Bronchus fibroblast of lung (primary cell): ENCODE measurements around the gene C19orf73. TPM values are rescaled to one million over a fixed set of nuclear protein-coding genes. Genes with fewer than 3 reads are reported as not detected.

Experiments
- total RNA-seq: library from RNA; depleted of rRNA; stranded (reverse); fragments of >200 nt; gene quantifications from 2 replicates; pipeline ENCODE4 v1.2.3, GENCODE V29; 2015

Gene C19orf73
- total RNA-seq = 2.2 and 3.3 TPM in 2 replicates

GRCh38 chr19:49118565-49119410 is at the start of gene C19orf73:
TSS of gene C19orf73 (minus strand) at chr19:49119143. CDS start at chr19:49119022, 121 bp downstream.

GRCh38 chr19:49157445-49158224 is 38.7 kb upstream of the C19orf73 start, which contains the start of gene TRPM4:
TSS of gene TRPM4 (plus strand) at chr19:49157792. CDS start at chr19:49157867, 75 bp downstream.

GRCh38 chr19:49155005-49155819 is 36.3 kb upstream of the C19orf73 start, which contains the start of gene HRC:
TSS of gene HRC (minus strand) at chr19:49155396. CDS start at chr19:49155237, 159 bp downstream.

GRCh38 chr19:49119411-49120324 is 725 bp upstream of the C19orf73 start, which contains the start of gene PPFIA3:
TSS of gene PPFIA3 (plus strand) at chr19:49119544. CDS start at chr19:49127874, 8,330 bp downstream.

GRCh38 chr19:49113762-49114629 is 4.9 kb downstream of the C19orf73 start, which contains the start of gene LIN7B:
TSS of gene LIN7B (plus strand) at chr19:49114370. CDS start at chr19:49114405, 35 bp downstream.

GRCh38 chr19:49085020-49085867 is 33.7 kb downstream of the C19orf73 start, which contains the start of gene SNRNP70:
TSS of gene SNRNP70 (plus strand) at chr19:49085451. CDS start at chr19:49086415, 964 bp downstream.

Other genes with a start within 250 kb of the C19orf73 start
- 23.3 and 33.8 TPM in 2 replicates for gene PPP1R15A, start 246.7 kb downstream of the C19orf73 start, total RNA-seq
- gene TULP2, start 220.4 kb downstream of the C19orf73 start, total RNA-seq = 0.17 and 0.45 TPM in 2 replicates
- gene NUCB1, start 218.8 kb downstream of the C19orf73 start, total RNA-seq = 166 and 176 TPM in 2 replicates
- not detected in 2 replicates for gene DHDH, start 185.4 kb downstream of the C19orf73 start, total RNA-seq
- 127 and 135 TPM in 2 replicates for gene BAX, start 164.3 kb downstream of the C19orf73 start, total RNA-seq
- 3,185 and 3,463 TPM in 2 replicates for gene FTL, start 153.8 kb downstream of the C19orf73 start, total RNA-seq
- gene GYS1, start 125.8 kb downstream of the C19orf73 start, total RNA-seq = 28.7 and 30.8 TPM in 2 replicates
- 350 and 368 TPM in 2 replicates for gene RUVBL2, start 125.3 kb downstream of the C19orf73 start, total RNA-seq
- 0.45 TPM in 1 of 2 replicates, not detected in the other for gene LHB, start 102.1 kb downstream of the C19orf73 start, total RNA-seq
- not detected in 2 replicates for gene CGB3, start 94.8 kb downstream of the C19orf73 start, total RNA-seq
- 0.34 TPM in 1 of 2 replicates, not detected in the other for gene CGB2, start 87.3 kb downstream of the C19orf73 start, total RNA-seq
- 2.9 TPM in 1 of 2 replicates, not detected in the other for gene CGB1, start 82.2 kb downstream of the C19orf73 start, total RNA-seq
- gene CGB5, start 75.3 kb downstream of the C19orf73 start, total RNA-seq = not detected in 2 replicates
- not detected in 2 replicates for gene CGB8, start 70.0 kb downstream of the C19orf73 start, total RNA-seq
- gene CGB7, start 61.4 kb downstream of the C19orf73 start, total RNA-seq = 0.30 and 0.34 TPM in 2 replicates
- gene NTF4, start 54.3 kb downstream of the C19orf73 start, total RNA-seq = not detected in 2 replicates
- not detected in 2 replicates for gene KCNA7, start 46.4 kb downstream of the C19orf73 start, total RNA-seq
- 178 and 179 TPM in 2 replicates for gene SNRNP70, start 33.7 kb downstream of the C19orf73 start, total RNA-seq
- 4.7 and 5.2 TPM in 2 replicates for gene LIN7B, start 4.8 kb downstream of the C19orf73 start, total RNA-seq
- 2.2 TPM in 2 replicates for gene PPFIA3, start 401 bp upstream of the C19orf73 start, total RNA-seq
- gene HRC, start 36.3 kb upstream of the C19orf73 start, total RNA-seq = not detected in 2 replicates
- gene TRPM4, start 38.6 kb upstream of the C19orf73 start, total RNA-seq = 10.4 and 12.1 TPM in 2 replicates
- 0.59 TPM in 1 of 2 replicates, not detected in the other for gene SLC6A16, start 206.0 kb upstream of the C19orf73 start, total RNA-seq
- gene CD37, start 216.3 kb upstream of the C19orf73 start, total RNA-seq = not detected in 2 replicates
- gene TEAD2, start 243.3 kb upstream of the C19orf73 start, total RNA-seq = 47.9 and 49.4 TPM in 2 replicates
- gene DKKL1, start 244.7 kb upstream of the C19orf73 start, total RNA-seq = 1.3 and 2.2 TPM in 2 replicates